A549 (cell line): ENCODE measurements around the gene HEXIM2. TPM values are rescaled to one million over a fixed set of nuclear protein-coding genes. Genes with fewer than 3 reads are reported as not detected.

Experiments
- ATAC-seq, 2 experiments: fragments of 200-7000 bp in 1 of 2; fragments of >200 bp in 1 of 2; cut with Nextera tagmentation in 1 of 2; cut with Tn5 transposase in 1 of 2; 3 replicates each; pipeline versions ENCODE4 v1.8.0 to v1.9.1; 2018 to 2020; ENCODE audit warnings: mild to moderate bottlenecking in 1 of 2, moderate library complexity in 1 of 2
- CTCF ChIA-PET: fragments of 300-600 bp; sonication (Branson Sonifier 250); formaldehyde crosslinking; extraction: SDS; loops from one replicate; lab custom pipeline; 2021; ENCODE audit warnings: antibody characterized with exemption, inconsistent platforms; lab: Yijun Ruan, JAX
- POLR2A ChIA-PET: fragments of 350-600 bp; formaldehyde crosslinking; extraction: SDS; loops from one replicate; lab custom pipeline; 2021; ENCODE audit warnings: antibody characterized with exemption, inconsistent platforms; lab: Yijun Ruan, JAX
- DNase-seq, 2 experiments: peaks; one replicate each; pipeline versions ENCODE4 v3.0.0 to v3.0.0-alpha.2; 2011 to 2016; ENCODE audit warnings: low read depth in 1 of 2, low spot score in 1 of 2
- FAIRE-seq: peaks from 2 replicates; lab custom pipeline; 2011; peaks lifted over from hg19 to GRCh38; lab: Jason Lieb, UNC
- H3K27ac ChIP-seq, 2 experiments: fragments of >200 bp; sonication (Bioruptor Twin); formaldehyde crosslinking; 3 replicates each; pipeline ENCODE4 v1.5.1; 2016 to 2017
- H3K4me1 ChIP-seq: fragments of >200 bp; sonication (Bioruptor Twin); formaldehyde crosslinking; 3 replicates; pipeline ENCODE4 v1.6.1; 2016
- H3K4me2 ChIP-seq: fragments of >200 bp; sonication (Bioruptor Twin); formaldehyde crosslinking; 3 replicates; pipeline ENCODE4 v1.6.1; 2016
- H3K4me3 ChIP-seq: fragments of >200 bp; sonication (Bioruptor Twin); formaldehyde crosslinking; 3 replicates; pipeline ENCODE4 v1.5.1; 2016
- H3K9me3 ChIP-seq: fragments of >200 bp; sonication (Bioruptor Twin); formaldehyde crosslinking; 3 replicates; pipeline ENCODE4 v1.6.1; 2016
- BHLHE40 ChIP-seq: IDR thresholded peaks from 2 replicates; pipeline ENCODE4 v1.6.1; 2012; ENCODE audit warnings: low read depth, low read length, inconsistent platforms
- CEBPB ChIP-seq, 2 experiments: fragments of >200 bp in 1 of 2; sonication (Bioruptor Twin) in 1 of 2; formaldehyde crosslinking in 1 of 2; IDR thresholded peaks; 2 replicates each; pipeline ENCODE4 v1.6.1; 2012 to 2016
- CHD4 ChIP-seq: fragments of 200-600 bp; sonication (generic); IDR thresholded peaks from 2 replicates; pipeline ENCODE4 v1.6.1; 2016; ENCODE audit warnings: antibody characterized with exemption, mild to moderate bottlenecking, borderline replicate concordance
- CTCF ChIP-seq: fragments of >200 bp; sonication (Bioruptor Twin); formaldehyde crosslinking; IDR thresholded peaks from 3 replicates; pipeline ENCODE4 v1.5.1; 2016
- E2F6 ChIP-seq: IDR thresholded peaks from 2 replicates; pipeline ENCODE4 v1.6.1; 2012; ENCODE audit warnings: low read depth, borderline replicate concordance
- EHF ChIP-seq: fragments of 250-450 bp; sonication (Bioruptor Pico); IDR thresholded peaks from 2 replicates; pipeline ENCODE4 v1.5.0; 2020; ENCODE audit warnings: mild to moderate bottlenecking
- EHMT2 ChIP-seq: fragments of 200-600 bp; sonication (generic); IDR thresholded peaks from 2 replicates; pipeline ENCODE4 v1.6.1; 2016; ENCODE audit warnings: antibody characterized with exemption, low read depth, mild to moderate bottlenecking, moderate library complexity
- ELK1 ChIP-seq: fragments of 150-350 bp; IDR thresholded peaks from 2 replicates; pipeline ENCODE4 v1.6.1; 2014; ENCODE audit warnings: low read depth, mild to moderate bottlenecking, low read length
- HOXB5 ChIP-seq: fragments of 250-450 bp; sonication (Bioruptor Pico); IDR thresholded peaks from 2 replicates; pipeline ENCODE4 v1.5.0; 2020; ENCODE audit warnings: mild to moderate bottlenecking, moderate library complexity
- JUN ChIP-seq, 2 experiments: fragments of >200 bp; sonication (Bioruptor Twin); formaldehyde crosslinking; IDR thresholded peaks; 2 replicates in 1 of 2; 3 replicates in 1 of 2; pipeline ENCODE4 v1.6.1; 2016 to 2017
- JUNB ChIP-seq: fragments of >200 bp; sonication (Bioruptor Twin); formaldehyde crosslinking; IDR thresholded peaks from 2 replicates; pipeline ENCODE4 v1.6.1; 2016
- MAFK ChIP-seq: fragments of 450-650 bp; IDR thresholded peaks from 2 replicates; pipeline ENCODE4 v1.6.1; 2014; ENCODE audit not compliant: partially characterized antibody
- MAZ ChIP-seq: fragments of 150-350 bp; IDR thresholded peaks from 2 replicates; pipeline ENCODE4 v1.6.1; 2014; ENCODE audit warnings: antibody characterized with exemption, low read depth, low read length, borderline replicate concordance
- NFE2L2 ChIP-seq: fragments of 150-350 bp; conservative IDR thresholded peaks from 2 replicates; pipeline ENCODE4 v1.6.1; 2014; ENCODE audit warnings: low read length
- NPAS2 ChIP-seq: fragments of 250-450 bp; sonication (Bioruptor Pico); IDR thresholded peaks from 2 replicates; pipeline ENCODE4 v1.8.0; 2022; ENCODE audit warnings: mild to moderate bottlenecking, moderate library complexity, borderline replicate concordance
- NR3C1 ChIP-seq: fragments of >200 bp; sonication (Bioruptor Twin); formaldehyde crosslinking; IDR thresholded peaks from 3 replicates; pipeline ENCODE4 v1.6.1; 2017
- RAD21 ChIP-seq, 2 experiments: fragments of >200 bp in 1 of 2; sonication (Bioruptor Twin) in 1 of 2; formaldehyde crosslinking in 1 of 2; IDR thresholded peaks in 1 of 2; conservative IDR thresholded peaks in 1 of 2; 2 replicates in 1 of 2; 3 replicates in 1 of 2; pipeline ENCODE4 v1.6.1; 2012 to 2018; ENCODE audit warnings: inconsistent platforms in 1 of 2
- REST ChIP-seq: fragments of 200-600 bp; sonication (generic); IDR thresholded peaks from 2 replicates; pipeline ENCODE4 v1.6.1; 2016; ENCODE audit warnings: antibody characterized with exemption, mild to moderate bottlenecking, moderate library complexity
- TFCP2L1 ChIP-seq: fragments of 250-450 bp; sonication (Bioruptor Pico); IDR thresholded peaks from 2 replicates; pipeline ENCODE4 v1.5.0; 2021; ENCODE audit warnings: mild to moderate bottlenecking
- TP53 ChIP-seq: fragments of 250-450 bp; sonication (Bioruptor Pico); IDR thresholded peaks from 2 replicates; pipeline ENCODE4 v1.5.0; 2021; ENCODE audit warnings: mild to moderate bottlenecking, moderate library complexity
- ZSCAN20 ChIP-seq: fragments of 250-450 bp; sonication (Bioruptor Pico); IDR thresholded peaks from 2 replicates; pipeline ENCODE4 v1.8.0; 2022; ENCODE audit warnings: mild to moderate bottlenecking, moderate library complexity
- WGBS: methylation state at CpG from one replicate; pipeline ENCODE4 v1.1.6; 2017; ENCODE audit errors: missing lambda C conversion rate; 5-methylcytosine and 5-hydroxymethylcytosine counted together
- polyA plus RNA-seq, 4 experiments: library from polyadenylated mRNA; depleted of rRNA in 3 of 4; stranded (reverse); fragments of >200 nt; fragmentation: RNase III in 1 of 4; extraction: RNeasy Plus Mini Kit Qiagen cat#74134 plus additional on column Dnase treatment in 1 of 4; gene quantifications; 2 replicates in 3 of 4; 3 replicates in 1 of 4; pipeline ENCODE4 v1.2.3, GENCODE V29; 2011 to 2017

The HEXIM2 gene
- polyA plus RNA-seq, 2 of the 4 experiments (the other 2 are of a cell fraction), result 15.5 to 23.1 TPM

GRCh38 chr17:45162025-45162687 is 481 bp downstream of the HEXIM2 start:
- H3K27ac ChIP-seq, result peak overlapping the region; percentile 90 to 91
- H3K4me2 ChIP-seq, result peak overlapping the region; percentile 95
- CTCF ChIA-PET, result interaction anchor here (1.5 to 43.5 kb wide), 6 partner anchors 10 to 51 kb away, joined by 3 to 2147 read pairs (median 312); partner anchors contain the start of genes ACBD4, FMNL1, HEXIM1 and PLCD3

GRCh38 chr17:45164734-45165269 is 3.1 kb downstream of the HEXIM2 start:
- TF ChIP-seq JUNB (no peak), CTCF (no peak), HOXB5 (no peak), E2F6 (no peak), EHF (no peak), NR3C1 (no peak), MAFK (no peak)
- ATAC-seq (no peak), FAIRE-seq (no peak), DNase-seq (no peak)
- Histone ChIP-seq H3K4me3 (no peak overlapping the region), H3K4me2 (no peak overlapping the region), H3K9me3 (no peaks in the 10 kb centered on the region), H3K27ac (peak overlapping the region in 1 of 2 experiments; percentile 60; a peak in 3 of 6 replicates), H3K4me1 (peaks cover 24% of the 10 kb centered on the region)
- 89% methylated on average over 7 of the region's 7 CpGs for WGBS
- ChIA-PET POLR2A (interaction anchor here (1.1 kb wide), 1 partner anchor 16 kb away, joined by 5 read pairs; the partner anchor contains the start of gene HEXIM1), CTCF (interaction anchor here (7.6 to 43.5 kb wide), 4 partner anchors 7 to 48 kb away, joined by 84 to 2147 read pairs (median 600); partner anchors contain the start of genes ACBD4, FMNL1, HEXIM1 and PLCD3)

More at GRCh38 chr17:45162025-45162687, 481 bp downstream of the HEXIM2 start:
- no peaks in the 10 kb centered on the region for H3K9me3 ChIP-seq
- WGBS, result 49% methylated on average over 9 of the region's 9 CpGs
- H3K4me1 ChIP-seq, result peaks cover 39% of the 10 kb centered on the region
- H3K4me3 ChIP-seq, result peak overlapping the region; percentile 46
- FAIRE-seq (peak; percentile 39), ATAC-seq (peak; percentile 6 to 20; a peak in 4 of 6 replicates), DNase-seq (no peak)
- POLR2A ChIA-PET, result interaction anchor here (0.8 to 4.9 kb wide), 14 partner anchors 9 to 110 kb away, joined by 3 to 404 read pairs (median 8); partner anchors contain the start of genes ACBD4, HEXIM1 and NMT1
- TF ChIP-seq RAD21 (conservative IDR thresholded peaks at IDR 0.05 in 1 of 2, IDR thresholded peaks at IDR 0.05 in 1 of 2), result no peak
- no peak for TF ChIP-seq TFCP2L1 (CRISPR knock-in tag)
- no peak for TF ChIP-seq MAZ
- TF ChIP-seq REST, result no peak
- no peak for TF ChIP-seq TP53 (CRISPR knock-in tag)
- TF ChIP-seq ZSCAN20, result no peak
- no peak for TF ChIP-seq EHMT2
- TF ChIP-seq JUN (IDR thresholded peaks at IDR 0.05), result no peak
- no peak for TF ChIP-seq CHD4
- no peak for TF ChIP-seq BHLHE40
- TF ChIP-seq ELK1, result no peak
- no peak for TF ChIP-seq JUNB
- no peak for TF ChIP-seq NPAS2
- no peak for TF ChIP-seq NFE2L2
- no peak for TF ChIP-seq CEBPB (IDR thresholded peaks at IDR 0.05)
